GM21367 (cell line): ENCODE results near the gene KMT5C.
A peak's percentile ranks its signal among the peaks of the same experiment; 100 is the strongest.

Source experiments
- ATAC-seq: cut with Tn5 transposase; IDR thresholded peaks from one replicate; pipeline ENCODE4 v1.9.1; 2021; ENCODE audit not compliant: unreplicated experiment

Gene KMT5C

GRCh38 chr19:55339105-55339888 is at the start of gene KMT5C:
KMT5C (plus strand) TSS chr19:55339876; CDS start chr19:55341937, 2,061 bp downstream.
- ATAC-seq: peak; percentile 74

GRCh38 chr19:55297267-55297666 is 42.4 kb upstream of the KMT5C start:
- no peak for ATAC-seq

- no peak for ATAC-seq
Measured at GRCh38 chr19:55299991-55300390, 39.7 kb upstream of the KMT5C start.

- ATAC-seq: no peak
Measured at GRCh38 chr19:55300886-55301458, 38.7 kb upstream of the KMT5C start.

- ATAC-seq: no peak
Measured at GRCh38 chr19:55301459-55302317, 38.0 kb upstream of the KMT5C start.

GRCh38 chr19:55302318-55302703 is 37.4 kb upstream of the KMT5C start:
- ATAC-seq: no peak

GRCh38 chr19:55303477-55303876 is 36.2 kb upstream of the KMT5C start:
- no peak for ATAC-seq

GRCh38 chr19:55304279-55304978 is 35.2 kb upstream of the KMT5C start:
- ATAC-seq: no peak

GRCh38 chr19:55304980-55305379 is 34.7 kb upstream of the KMT5C start:
- ATAC-seq: no peak

GRCh38 chr19:55305491-55305890 is 34.2 kb upstream of the KMT5C start:
- no peak for ATAC-seq

GRCh38 chr19:55305983-55306562 is 33.6 kb upstream of the KMT5C start:
- no peak for ATAC-seq

- ATAC-seq: no peak
Measured at GRCh38 chr19:55306712-55307111, 33.0 kb upstream of the KMT5C start.

- no peak for ATAC-seq
Measured at GRCh38 chr19:55308281-55308680, 31.4 kb upstream of the KMT5C start.

- no peak for ATAC-seq
Measured at GRCh38 chr19:55309448-55309847, 30.2 kb upstream of the KMT5C start.

GRCh38 chr19:55310498-55310897 is 29.2 kb upstream of the KMT5C start:
- no peak for ATAC-seq

GRCh38 chr19:55311397-55311796 is 28.3 kb upstream of the KMT5C start:
- ATAC-seq: no peak

GRCh38 chr19:55311797-55312196 is 27.9 kb upstream of the KMT5C start:
- no peak for ATAC-seq

GRCh38 chr19:55312621-55313512 is 26.8 kb upstream of the KMT5C start:
- no peak for ATAC-seq

- no peak for ATAC-seq
Measured at GRCh38 chr19:55314396-55314795, 25.3 kb upstream of the KMT5C start.
